HCT116 (cell line): ENCODE measurements around the gene S100A7.

Source experiments
- CTCF ChIP-seq, 3 experiments: fragments of 200-600 bp in 1 of 3; sonication (generic) in 1 of 3; IDR thresholded peaks in 2 of 3; conservative IDR thresholded peaks in 1 of 3; 2 replicates each; pipeline ENCODE4 v1.5.1; 2012 to 2017; ENCODE audit warnings: low read depth in 2 of 3, low read length in 2 of 3, antibody characterized with exemption in 1 of 3, borderline replicate concordance in 1 of 3, control low read depth in 1 of 3, mild to moderate bottlenecking in 1 of 3, mixed read lengths in 1 of 3, mixed run types in 1 of 3, moderate library complexity in 1 of 3; ENCODE audit not compliant: insufficient read depth in 1 of 3
- EZH2 ChIP-seq: fragments of 200-600 bp; sonication (generic); IDR thresholded peaks from 2 replicates; pipeline ENCODE4 v1.6.1; 2017; ENCODE audit warnings: antibody characterized with exemption, mixed run types
- EZH2phosphoT487 ChIP-seq: fragments of 200-600 bp; IDR thresholded peaks from 2 replicates; pipeline ENCODE4 v1.6.1; 2018; ENCODE audit warnings: antibody characterized with exemption, borderline replicate concordance
- FOSL1 ChIP-seq: IDR thresholded peaks from 2 replicates; pipeline ENCODE4 v1.6.1; 2012; ENCODE audit warnings: low read depth
- POLR2A ChIP-seq: IDR thresholded peaks from 2 replicates; pipeline ENCODE4 v1.7.0; 2011; ENCODE audit warnings: borderline replicate concordance; ENCODE audit not compliant: insufficient read depth, insufficient read length; ENCODE audit errors: extremely low read depth
- POLR2AphosphoS5 ChIP-seq: IDR thresholded peaks from 2 replicates; pipeline ENCODE4 v1.6.1; 2011; ENCODE audit warnings: mild to moderate bottlenecking, low read depth, low read length, moderate library complexity
- RAD21 ChIP-seq: IDR thresholded peaks from 2 replicates; pipeline ENCODE4 v1.6.1; 2012; ENCODE audit warnings: low read depth, mild to moderate bottlenecking
- ZNF274 ChIP-seq: fragments of 200-500 bp; sonication (Bioruptor generic); IDR thresholded peaks from 2 replicates; pipeline ENCODE4 v1.6.1; 2014; ENCODE audit warnings: mild to moderate bottlenecking, low read depth, low read length, inconsistent platforms
- TF ChIP-seq, protein P1 (sequence below): IDR thresholded peaks from 2 replicates; pipeline ENCODE4 v1.6.1; 2011; ENCODE audit warnings: mild to moderate bottlenecking, low read length, moderate library complexity; ENCODE audit not compliant: insufficient replicate concordance; ENCODE audit errors: extremely low read depth

DNA sequence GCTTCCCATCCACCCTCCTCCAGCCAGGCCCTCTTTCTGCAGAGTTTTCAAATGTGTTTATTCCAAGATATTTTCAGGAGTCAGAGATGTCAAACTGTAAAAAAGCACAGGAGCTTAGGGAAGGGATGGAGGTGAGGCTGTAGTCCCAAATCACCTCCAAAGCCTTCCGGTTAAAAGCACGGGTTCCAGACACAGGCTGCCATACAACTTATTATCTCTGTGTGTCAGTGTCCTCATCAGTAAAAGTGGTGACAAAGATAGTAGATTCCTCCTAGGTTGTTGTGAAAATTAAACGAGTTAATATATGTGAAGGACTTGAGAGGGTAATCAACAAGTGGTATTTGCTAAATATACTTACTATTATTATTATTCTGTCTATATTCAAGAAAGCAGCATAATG lies 29.0 kb downstream of the S100A7 start:
- TF ChIP-seq CTCF (IDR thresholded peaks at IDR 0.05 in 2 of 3, conservative IDR thresholded peaks at IDR 0.05 in 1 of 3; ENCODE audit: borderline replicate concordance in 1 of 3, insufficient read depth in 1 of 3, low read depth in 2 of 3, low read length in 2 of 3), result no peak
- TF ChIP-seq POLR2A, result no peak
- no peak for TF ChIP-seq POLR2AphosphoS5
- no peak for TF ChIP-seq EZH2
- TF ChIP-seq, protein P1, sequence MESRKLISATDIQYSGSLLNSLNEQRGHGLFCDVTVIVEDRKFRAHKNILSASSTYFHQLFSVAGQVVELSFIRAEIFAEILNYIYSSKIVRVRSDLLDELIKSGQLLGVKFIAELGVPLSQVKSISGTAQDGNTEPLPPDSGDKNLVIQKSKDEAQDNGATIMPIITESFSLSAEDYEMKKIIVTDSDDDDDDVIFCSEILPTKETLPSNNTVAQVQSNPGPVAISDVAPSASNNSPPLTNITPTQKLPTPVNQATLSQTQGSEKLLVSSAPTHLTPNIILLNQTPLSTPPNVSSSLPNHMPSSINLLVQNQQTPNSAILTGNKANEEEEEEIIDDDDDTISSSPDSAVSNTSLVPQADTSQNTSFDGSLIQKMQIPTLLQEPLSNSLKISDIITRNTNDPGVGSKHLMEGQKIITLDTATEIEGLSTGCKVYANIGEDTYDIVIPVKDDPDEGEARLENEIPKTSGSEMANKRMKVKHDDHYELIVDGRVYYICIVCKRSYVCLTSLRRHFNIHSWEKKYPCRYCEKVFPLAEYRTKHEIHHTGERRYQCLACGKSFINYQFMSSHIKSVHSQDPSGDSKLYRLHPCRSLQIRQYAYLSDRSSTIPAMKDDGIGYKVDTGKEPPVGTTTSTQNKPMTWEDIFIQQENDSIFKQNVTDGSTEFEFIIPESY, result no peak
- TF ChIP-seq FOSL1, result no peak
- no peak for TF ChIP-seq EZH2phosphoT487
- no peak for TF ChIP-seq ZNF274
- TF ChIP-seq RAD21, result no peak
